ENCODE results near the gene ERO1B.

- TF ChIP-seq CTCF (IDR thresholded peaks at IDR 0.05; ENCODE audit: low read length) = no peak
- no peak for TF ChIP-seq EZH2 (IDR thresholded peaks at IDR 0.05; ENCODE audit: borderline replicate concordance, low read length)
Measured at GRCh38 chr1:236316437-236316836, 34.7 kb upstream of the ERO1B start.

Data from OCI-LY1 (cell line).